Measurements from ENCODE around the gene IPO8.
"Not testable (repeated sequence)": the region's sequence is repeated elsewhere in the genome, so short reads cannot be mapped to it uniquely, and the experiment has no call there.

IPO8 gene

GRCh38 chr12:30687265-30687986, 8.2 kb downstream of the IPO8 start:
- DNase-seq (ENCODE audit: low spot score) = no peak

DNA sequence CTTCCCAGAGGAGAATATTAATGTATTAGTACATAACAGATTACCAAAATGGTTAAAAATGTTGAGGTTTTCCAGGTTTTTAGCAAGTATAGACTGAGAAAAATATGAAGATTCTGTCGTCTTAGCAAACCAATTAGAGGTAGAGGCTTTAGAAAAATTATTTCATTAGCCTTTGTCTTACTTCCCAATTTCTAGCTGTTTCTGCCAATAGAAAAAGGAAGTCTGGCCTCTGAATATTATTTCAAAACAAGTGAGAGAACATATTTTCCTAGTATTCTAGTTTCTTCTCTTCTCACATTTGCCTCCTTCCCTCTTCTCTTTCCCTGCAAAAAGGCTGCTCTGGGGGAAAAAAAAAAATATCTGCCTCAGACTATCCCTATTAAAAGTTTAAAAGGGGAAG, 16.4 kb downstream of the IPO8 start:
- DNase-seq (ENCODE audit: low spot score) = no peak

DNA sequence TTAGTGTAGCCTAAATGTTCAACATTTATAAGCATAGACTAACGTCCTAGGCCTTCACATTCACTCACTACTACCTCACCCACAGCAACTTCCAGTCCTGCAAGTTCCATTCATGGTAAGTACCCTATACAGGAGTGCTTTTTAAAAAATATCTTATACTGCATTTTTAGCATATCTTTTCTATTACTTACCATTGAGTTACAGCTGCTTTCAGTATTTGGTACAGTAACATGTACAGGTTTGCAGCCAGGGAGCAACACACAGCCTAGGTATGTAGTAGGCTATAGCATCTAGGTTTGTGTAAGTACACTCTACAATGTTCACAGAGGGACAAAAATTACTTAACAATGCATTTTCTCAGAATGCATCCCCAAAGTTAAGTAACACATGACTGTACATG, 17.4 kb downstream of the IPO8 start:
- DNase-seq (ENCODE audit: low spot score) = no peak

DNA sequence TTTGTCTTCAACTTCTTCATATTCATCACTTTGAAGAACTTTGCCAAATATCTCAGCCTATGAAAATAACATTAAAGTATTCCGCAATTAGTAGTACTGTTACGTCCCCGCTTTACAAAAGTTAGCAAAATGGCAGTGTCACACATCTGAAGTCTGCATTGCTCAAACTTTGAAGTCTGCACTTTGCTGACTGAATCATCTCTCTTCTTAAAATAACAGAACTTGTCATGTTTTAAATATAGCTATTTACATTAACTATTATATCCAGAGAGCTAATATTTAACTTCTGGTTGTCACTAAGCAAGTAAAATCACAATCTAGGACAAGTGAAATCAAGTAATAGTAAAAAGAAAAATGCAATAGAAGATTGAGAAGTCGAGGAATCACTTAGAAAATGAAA, 34.5 kb downstream of the IPO8 start:
- no peak for DNase-seq (ENCODE audit: low spot score)

DNA sequence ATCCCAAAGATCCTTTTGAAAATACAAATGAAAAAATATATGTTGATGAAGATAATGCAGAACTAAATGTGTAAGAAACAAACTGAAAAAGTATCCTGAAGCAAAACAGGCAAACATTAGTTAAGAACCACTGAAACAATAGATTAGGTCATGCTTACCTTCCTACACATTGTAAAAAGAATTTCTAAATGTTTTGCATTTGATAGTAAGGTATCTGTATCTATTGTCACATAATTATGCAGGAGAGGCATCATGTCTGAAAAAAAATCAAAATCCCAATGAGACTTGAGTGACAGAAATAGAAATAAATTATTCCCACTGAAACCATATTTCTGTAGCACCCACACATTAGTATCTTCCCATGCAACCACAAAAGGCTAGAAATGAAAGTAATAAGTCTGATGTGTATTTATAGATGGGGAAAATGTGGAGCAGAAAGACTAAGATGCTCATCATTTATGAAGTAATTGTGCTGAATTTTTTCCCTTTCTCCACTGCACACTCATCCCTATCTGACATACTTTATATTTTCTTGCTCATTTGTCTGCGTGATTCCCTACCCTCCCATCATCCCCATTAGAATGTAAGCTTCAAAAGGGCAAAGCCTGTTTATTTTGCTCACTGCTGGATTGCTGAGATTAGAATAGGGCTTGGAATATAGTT, 43.5 kb downstream of the IPO8 start:
- no peak for DNase-seq (ENCODE audit: low spot score)

GRCh38 chr12:30646821-30647220, 48.8 kb downstream of the IPO8 start:
- no peak for DNase-seq (ENCODE audit: low spot score)

DNA sequence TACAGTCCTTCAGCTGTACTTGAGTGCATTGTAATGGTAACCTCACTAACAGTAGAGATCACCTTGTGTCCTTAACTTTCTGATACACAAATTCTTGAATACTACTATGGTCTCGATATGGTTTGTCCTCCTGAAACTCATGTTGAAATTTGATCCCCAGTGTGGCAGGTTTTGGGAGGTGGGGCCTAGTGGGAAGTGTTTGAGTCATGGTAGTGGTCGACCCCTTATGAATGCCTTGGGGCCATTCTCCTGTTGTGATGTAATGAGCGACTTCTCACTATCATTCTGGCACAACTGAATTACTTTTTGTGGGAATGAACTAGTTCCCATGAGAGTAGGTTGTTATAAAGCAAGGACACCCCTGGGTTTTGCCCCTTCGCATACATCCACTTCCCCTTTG, 52.3 kb downstream of the IPO8 start:
- no peak for DNase-seq (ENCODE audit: low spot score)

DNA sequence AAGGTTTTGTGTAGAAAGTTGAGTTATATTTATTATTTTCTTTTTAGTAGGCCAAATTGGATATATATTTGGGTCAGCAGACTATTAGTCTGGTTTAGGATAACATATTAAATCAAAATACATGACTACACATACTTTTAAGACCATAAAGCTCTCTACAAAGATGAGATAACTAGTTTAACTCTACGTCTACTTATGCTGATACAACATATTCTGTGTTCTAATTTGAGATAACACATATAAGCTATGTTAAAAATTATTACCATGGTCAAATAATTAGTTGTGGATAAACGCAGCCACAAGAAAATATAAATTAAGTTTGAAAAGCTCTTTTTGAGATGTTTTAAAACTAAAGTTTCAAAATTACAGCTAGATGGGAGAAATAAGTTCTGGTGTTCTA, 55.3 kb downstream of the IPO8 start:
- no peak for DNase-seq (ENCODE audit: low spot score)

- no peak for DNase-seq (ENCODE audit: low spot score)
Measured at GRCh38 chr12:30635385-30635784, 60.3 kb downstream of the IPO8 start.

GRCh38 chr12:30631740-30632139, 63.9 kb downstream of the IPO8 start:
- DNase-seq (ENCODE audit: low spot score) = no peak

GRCh38 chr12:30630979-30631285, 64.7 kb downstream of the IPO8 start:
- DNase-seq (ENCODE audit: low spot score) = no peak

DNA sequence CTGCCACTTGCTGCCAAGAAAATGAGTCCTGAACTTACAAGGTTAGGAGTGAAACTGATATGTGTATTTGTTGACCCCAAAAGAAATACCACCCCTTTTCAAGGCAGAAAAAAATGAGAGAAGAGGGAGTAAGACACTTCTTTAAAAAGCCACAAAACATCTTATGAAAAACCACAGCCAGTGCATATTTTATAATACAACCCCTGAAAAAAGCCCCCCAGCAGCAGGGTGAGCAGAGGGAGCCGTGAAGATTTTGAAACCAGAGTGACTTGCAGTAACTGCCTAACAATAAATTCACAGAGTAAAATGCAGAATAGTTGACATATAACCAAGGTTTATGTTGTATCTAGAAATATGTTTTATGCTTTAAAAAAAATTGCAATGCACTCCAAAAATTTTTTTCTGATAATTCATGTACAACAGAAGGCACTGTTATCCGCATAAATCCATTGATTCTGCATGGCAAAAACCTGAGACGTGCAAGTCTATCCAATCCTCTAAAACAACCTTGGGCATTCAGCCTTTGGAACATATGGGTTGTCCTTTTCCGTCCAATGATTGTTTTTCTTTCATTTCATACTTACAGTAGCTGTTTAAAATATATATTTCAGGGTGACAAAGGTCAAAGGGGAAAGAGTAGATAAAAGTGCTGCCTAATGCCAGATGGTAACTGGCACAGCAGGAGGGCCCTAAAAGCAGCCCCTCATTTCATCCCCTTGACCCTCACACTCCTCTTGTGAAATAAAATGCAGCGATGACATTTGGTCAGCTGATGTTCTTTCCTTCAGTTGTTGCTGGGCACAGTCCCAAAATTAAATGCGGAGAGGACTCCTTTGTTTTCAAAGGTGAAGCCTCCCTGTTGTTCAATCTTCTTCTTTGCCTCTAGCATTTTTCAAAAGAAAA, 65.3 kb downstream of the IPO8 start:
- DNase-seq (ENCODE audit: low spot score) = no peak

DNA sequence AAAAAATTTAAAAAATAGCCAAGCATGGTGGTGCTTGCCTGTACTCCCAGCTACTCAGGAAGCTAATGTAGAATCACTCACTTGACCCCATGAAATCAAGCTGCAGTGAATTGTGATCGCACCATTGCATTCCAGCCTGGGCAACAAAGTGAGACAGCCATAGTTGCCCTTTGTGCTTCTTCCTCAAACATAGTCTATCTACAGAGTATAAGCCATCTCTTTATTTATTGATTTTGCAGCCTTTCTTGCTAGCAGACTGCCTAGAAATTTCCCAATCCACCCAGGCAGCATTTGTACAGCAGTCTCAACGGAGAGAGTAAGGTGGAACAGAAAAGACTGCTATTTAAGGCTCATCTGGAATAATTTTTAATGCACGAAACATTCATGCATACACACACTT, 68.8 kb downstream of the IPO8 start:
- DNase-seq (ENCODE audit: low spot score) = no peak

GRCh38 chr12:30624009-30624408, 71.7 kb downstream of the IPO8 start:
- DNase-seq (ENCODE audit: low spot score) = no peak

DNA sequence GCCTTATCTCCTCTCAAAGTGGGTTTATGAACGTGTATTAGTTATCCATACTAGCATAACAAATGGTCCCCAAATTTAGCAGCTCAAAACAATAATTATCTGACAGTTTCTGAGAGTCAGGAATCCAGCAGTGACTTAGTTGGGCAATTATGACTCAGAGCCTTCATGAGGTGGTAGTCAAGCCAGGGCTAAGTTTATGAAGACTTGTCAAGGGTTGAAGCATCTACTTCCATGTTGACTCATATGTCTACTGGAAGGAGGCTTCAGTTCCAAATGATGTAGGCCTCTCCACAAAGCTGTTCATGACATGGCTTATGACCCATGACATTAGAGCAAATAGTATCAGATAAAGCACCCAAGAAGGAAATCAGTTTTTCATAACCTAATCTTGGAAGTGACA, 73.2 kb downstream of the IPO8 start:
- peak; percentile 8 for DNase-seq (ENCODE audit: low spot score)

- not testable (repeated sequence) for DNase-seq (ENCODE audit: low spot score)
Measured at GRCh38 chr12:30621663-30622241, 73.9 kb downstream of the IPO8 start.

DNA sequence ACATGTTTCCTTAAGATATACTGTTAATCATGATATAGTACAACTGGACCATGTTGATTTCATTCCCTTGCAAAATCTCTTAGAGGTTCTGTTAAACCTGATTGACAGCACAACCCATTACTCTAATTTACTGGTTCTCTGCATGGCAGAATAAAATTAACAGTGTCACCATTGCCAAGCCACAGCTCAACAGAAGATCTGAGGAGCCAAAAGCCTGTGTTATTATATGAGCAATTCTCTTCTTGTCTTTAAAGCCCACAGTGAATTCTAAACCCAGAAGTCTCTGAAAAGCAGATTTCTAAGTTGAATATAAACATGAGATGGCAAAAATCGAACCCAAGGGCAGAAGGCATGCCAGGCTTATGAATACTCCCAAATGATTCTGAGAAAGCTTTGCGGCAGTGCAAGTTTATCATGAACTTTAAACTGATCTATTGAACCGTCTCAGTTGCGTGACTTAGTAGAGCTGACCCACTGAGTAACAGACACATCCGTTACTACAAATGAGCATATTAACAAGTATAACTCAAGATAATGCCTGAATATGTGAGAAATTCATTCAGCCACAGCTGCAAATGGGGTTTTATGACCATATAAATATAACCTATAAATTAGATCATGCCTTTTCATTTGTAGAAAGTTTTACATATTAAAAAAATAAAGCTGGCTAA, 78.2 kb downstream of the IPO8 start:
- DNase-seq (ENCODE audit: low spot score) = no peak

DNA sequence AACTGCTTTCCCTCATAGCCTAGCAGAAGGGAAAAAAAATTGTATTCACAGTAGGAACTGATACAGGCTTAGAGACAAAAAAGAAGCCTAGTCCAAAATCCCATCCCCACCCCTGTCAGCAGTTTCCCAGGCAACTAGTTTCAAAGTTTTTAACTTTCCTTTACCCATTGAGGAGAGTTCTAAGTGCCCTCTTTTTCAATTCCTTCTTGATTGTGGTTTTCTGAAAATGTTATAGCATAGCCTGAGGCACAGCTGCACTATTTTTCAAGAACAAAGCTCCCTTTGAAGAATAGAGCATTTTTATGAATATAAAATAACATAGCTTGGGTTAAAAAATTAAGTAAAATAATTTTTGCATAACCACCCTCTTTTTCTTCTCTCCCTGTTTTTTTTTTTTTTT, 81.6 kb downstream of the IPO8 start:
- DNase-seq (ENCODE audit: low spot score) = no peak

DNA sequence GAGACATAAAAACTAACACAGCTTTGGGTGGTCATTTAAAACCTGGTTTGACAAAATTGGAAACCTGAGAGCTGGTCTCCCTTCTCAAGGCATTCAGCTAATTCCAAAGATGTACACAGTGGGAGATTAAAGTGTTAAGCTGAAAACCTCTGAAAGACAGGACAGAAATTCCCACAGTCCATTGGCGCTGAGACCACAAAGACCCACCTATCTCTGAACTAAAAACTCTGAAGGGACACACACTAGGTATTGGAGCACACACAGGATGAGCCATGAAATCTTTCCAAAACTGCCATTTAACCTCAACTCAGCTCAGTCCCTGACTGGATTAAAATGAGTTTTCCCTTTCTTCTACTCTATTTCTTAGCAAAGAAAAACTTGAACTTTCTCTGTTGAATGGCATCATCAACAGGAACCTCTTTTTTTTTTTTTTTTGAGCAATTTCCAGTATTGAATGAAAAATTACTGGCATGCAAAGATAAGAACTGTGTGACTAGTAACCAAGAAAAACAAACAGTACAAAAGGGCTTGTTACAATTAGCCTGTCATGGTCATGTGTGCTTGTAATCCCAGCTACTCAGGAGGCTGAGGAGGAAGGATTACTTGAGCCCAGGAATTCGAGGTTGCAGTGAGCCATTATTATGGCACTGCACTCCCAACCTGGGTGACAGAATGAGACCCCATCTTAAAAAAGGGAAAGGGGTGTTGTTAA, 82.4 kb downstream of the IPO8 start:
- DNase-seq (ENCODE audit: low spot score) = no peak

DNA sequence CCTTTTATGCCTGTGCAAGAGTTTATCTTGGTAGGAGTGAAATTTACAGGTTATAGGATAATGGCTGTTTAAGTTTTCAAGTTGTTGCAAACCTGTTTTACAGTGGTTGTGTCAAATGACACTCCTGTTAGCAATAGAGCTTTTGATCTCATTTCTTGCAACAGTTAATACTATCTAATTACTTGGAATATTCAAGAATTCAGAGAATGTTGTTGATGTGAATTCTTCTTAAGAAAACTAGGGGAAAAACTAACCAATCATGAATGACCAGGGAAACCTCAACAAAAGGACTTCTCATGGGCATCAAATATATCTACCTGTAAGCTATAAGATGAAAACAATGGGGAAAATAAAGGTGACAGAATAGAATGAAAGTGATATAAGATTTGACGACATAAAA, 85.0 kb downstream of the IPO8 start:
- no peak for DNase-seq (ENCODE audit: low spot score)

GRCh38 chr12:30609819-30610218, 85.8 kb downstream of the IPO8 start:
- not testable (repeated sequence) for DNase-seq (ENCODE audit: low spot score)

DNA sequence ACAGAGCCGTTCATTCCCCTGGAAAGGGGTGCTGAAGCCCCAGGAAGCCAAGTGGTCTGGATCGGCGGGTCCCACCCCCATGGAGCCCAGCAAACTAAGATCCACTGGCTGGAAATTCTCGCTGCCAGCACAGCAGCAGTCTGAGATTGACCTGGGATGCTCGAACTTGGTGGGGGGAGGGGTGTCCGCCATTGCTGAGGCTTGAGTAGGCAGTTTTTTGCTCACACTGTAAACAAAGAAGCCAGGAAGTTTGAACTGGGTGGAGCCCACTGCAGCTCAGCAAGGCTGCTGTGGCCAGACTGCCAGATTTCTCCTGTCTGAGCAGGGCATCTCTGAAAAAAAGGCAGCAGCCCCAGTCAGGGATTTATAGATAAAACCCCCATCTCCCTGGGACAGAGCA, 91.4 kb downstream of the IPO8 start:
- DNase-seq (ENCODE audit: low spot score) = not testable (repeated sequence)

Data from LoVo (cell line).